ENCODE results near the gene KIAA1614. TPM values are rescaled to one million over a fixed set of nuclear protein-coding genes. Genes with fewer than 3 reads are reported as not detected.

The KIAA1614 gene
- total RNA-seq, 1 experiment from 2014 or later: 0.15 TPM

GRCh38 chr1:180951186-180951745 lies 38.6 kb downstream of the KIAA1614 start:
- Histone ChIP-seq H3K27me3 (ENCODE audit: insufficient read depth, low read depth) (no peaks in the 10 kb centered on the region), H3F3A (ENCODE audit: insufficient read depth, low read depth) (no peaks in the 10 kb centered on the region), H3K9me3 (ENCODE audit: insufficient read depth, low read depth) (0 out of 2 replicates have a peak, but pooled peaks cover 5% of the 10 kb centered on the region), H3K27ac (no peak overlapping the region), H4K20me1 (ENCODE audit: insufficient read depth) (no peaks in the 10 kb centered on the region), H3K4me1 (replicated peaks; ENCODE audit: insufficient read depth) (no peaks in the 10 kb centered on the region), H3K4me2 (no peak overlapping the region), H3K36me3 (ENCODE audit: low read depth) (peaks cover 10% of the 10 kb centered on the region; the same call in 1 of the 2 replicates), H3K79me2 (ENCODE audit: low read depth) (no peaks in the 10 kb centered on the region), H2AFZ (no peak overlapping the region), H3K9me2 (ENCODE audit: insufficient read depth) (no peaks in the 10 kb centered on the region), H3K4me3 (no peak overlapping the region)
- no TSS peak for BruUV-seq (replicated peaks)
- DNase-seq: no peak
- intact Hi-C loops (cut with micrococcal nuclease; ENCODE audit: unreplicated experiment): no loop called here
- ChIA-PET CTCF (no interaction called here), POLR2A (ENCODE audit: unreplicated experiment) (no interaction called here)
- TF ChIP-seq EZH2 (IDR thresholded peaks at IDR 0.05; ENCODE audit: low read depth) (no peak), CTCF (conservative IDR thresholded peaks at IDR 0.05) (no peak)

DNA sequence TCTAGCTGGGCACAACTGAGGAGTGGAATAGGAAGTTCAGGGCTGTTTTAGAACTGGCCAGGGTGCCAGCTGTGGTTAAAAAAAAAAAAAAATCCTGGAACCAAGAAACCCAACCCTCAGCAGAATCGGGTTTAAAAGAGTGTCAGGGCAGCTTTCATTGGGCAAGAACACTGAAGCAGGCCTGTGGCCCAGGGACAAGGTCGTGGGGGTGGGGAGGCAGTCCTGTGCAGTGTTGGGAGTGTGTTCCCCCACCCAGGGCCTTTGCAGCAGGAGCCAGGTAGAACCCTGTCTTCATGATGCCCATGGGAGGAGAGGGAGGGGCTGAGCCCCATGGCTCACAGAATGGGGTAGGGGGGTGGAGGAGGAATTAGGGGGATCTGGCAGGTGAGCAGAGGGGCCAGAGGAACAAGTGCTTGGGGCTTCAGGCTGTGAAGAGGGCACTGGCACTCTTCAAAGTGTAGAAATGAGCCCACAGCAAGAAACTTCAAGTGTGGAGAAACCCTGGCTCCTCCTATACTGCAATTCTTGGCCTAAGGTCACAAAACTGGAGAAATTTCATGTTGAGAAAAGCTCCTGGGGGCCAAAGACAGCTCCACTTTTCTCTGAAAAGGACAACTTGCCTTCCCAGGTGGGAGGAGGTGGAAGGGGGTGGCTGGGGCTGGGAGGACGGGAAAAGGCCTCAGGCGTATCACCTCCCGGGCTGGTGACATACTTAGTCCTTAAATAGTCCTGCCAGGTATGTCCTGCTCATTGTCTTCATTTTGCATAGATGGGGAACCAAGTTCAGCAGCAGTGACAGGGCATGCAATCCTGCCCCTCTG lies 39.3 kb downstream of the KIAA1614 start:
- intact Hi-C loops (cut with micrococcal nuclease; ENCODE audit: unreplicated experiment): no loop called here
- no TSS peak for BruUV-seq (replicated peaks)
- DNase-seq: no peak
- TF ChIP-seq CTCF (conservative IDR thresholded peaks at IDR 0.05) (no peak), EZH2 (IDR thresholded peaks at IDR 0.05; ENCODE audit: low read depth) (no peak)
- H3F3A ChIP-seq (ENCODE audit: insufficient read depth, low read depth): no peaks in the 10 kb centered on the region
- ChIA-PET POLR2A (ENCODE audit: unreplicated experiment) (interaction anchor here (0.6 kb wide), 1 partner anchor 1504 kb away, joined by 3 read pairs; no protein-coding TSS in a partner anchor), CTCF (no interaction called here)
- H3K36me3 ChIP-seq (ENCODE audit: low read depth): peaks cover 10% of the 10 kb centered on the region; the same call in 1 of the 2 replicates
- H3K4me3 ChIP-seq: no peak overlapping the region
- no peak overlapping the region for H3K4me2 ChIP-seq
- H3K79me2 ChIP-seq (ENCODE audit: low read depth): no peaks in the 10 kb centered on the region
- H3K9me3 ChIP-seq (ENCODE audit: insufficient read depth, low read depth): 0 out of 2 replicates have a peak, but pooled peaks cover 2% of the 10 kb centered on the region
- no peak overlapping the region for H2AFZ ChIP-seq
- no peaks in the 10 kb centered on the region for H3K27me3 ChIP-seq (ENCODE audit: insufficient read depth, low read depth)
- H3K27ac ChIP-seq: no peak overlapping the region
- no peaks in the 10 kb centered on the region for H3K9me2 ChIP-seq (ENCODE audit: insufficient read depth)
- H3K4me1 ChIP-seq (replicated peaks; ENCODE audit: insufficient read depth): no peaks in the 10 kb centered on the region
- H4K20me1 ChIP-seq (ENCODE audit: insufficient read depth): no peaks in the 10 kb centered on the region

- ChIA-PET POLR2A (ENCODE audit: unreplicated experiment) (no interaction called here), CTCF (interaction anchor here (0.7 kb wide), 1 partner anchor 159 kb away, joined by 7 read pairs; no protein-coding TSS in a partner anchor)
- no peaks in the 10 kb centered on the region for H3K9me3 ChIP-seq (ENCODE audit: insufficient read depth, low read depth)
- no peaks in the 10 kb centered on the region for H3K9me2 ChIP-seq (ENCODE audit: insufficient read depth)
- no peaks in the 10 kb centered on the region for H3K27me3 ChIP-seq (ENCODE audit: insufficient read depth, low read depth)
- BruUV-seq (replicated peaks): no TSS peak
- TF ChIP-seq CTCF (conservative IDR thresholded peaks at IDR 0.05) (no peak), EZH2 (IDR thresholded peaks at IDR 0.05; ENCODE audit: low read depth) (no peak)
- H2AFZ ChIP-seq: no peak overlapping the region
- H3K4me1 ChIP-seq (replicated peaks; ENCODE audit: insufficient read depth): no peaks in the 10 kb centered on the region
- no peak for DNase-seq
- intact Hi-C loops (cut with micrococcal nuclease; ENCODE audit: unreplicated experiment): no loop called here
- H3F3A ChIP-seq (ENCODE audit: insufficient read depth, low read depth): no peaks in the 10 kb centered on the region
- no peak overlapping the region for H3K4me2 ChIP-seq
- no peak overlapping the region for H3K4me3 ChIP-seq
- H3K36me3 ChIP-seq (ENCODE audit: low read depth): peaks cover 10% of the 10 kb centered on the region; the same call in 1 of the 2 replicates
- no peak overlapping the region for H3K27ac ChIP-seq
- H4K20me1 ChIP-seq (ENCODE audit: insufficient read depth): no peaks in the 10 kb centered on the region
- no peaks in the 10 kb centered on the region for H3K79me2 ChIP-seq (ENCODE audit: low read depth)
These were observed 39.9 kb downstream of the KIAA1614 start for GRCh38 chr1:180952657-180953013.

Data from PC-9 (cell line).